Measurements from ENCODE around the gene CPEB4.

Gene CPEB4

GRCh38 chr5:173885054-173885443 lies 3.1 kb upstream of the CPEB4 start:
- Histone ChIP-seq H3K36me3 (ENCODE audit: control insufficient read depth, insufficient read depth, low read length) (no peaks in the 10 kb centered on the region), H3K4me3 (replicated peaks; ENCODE audit: low read depth, low read length) (no peak overlapping the region), H3K27me3 (replicated peaks; ENCODE audit: control insufficient read depth, insufficient read depth, low read length) (no peaks in the 10 kb centered on the region)
- DNase-seq (ENCODE audit: extremely low read depth, insufficient read length) = no peak
- no peak for TF ChIP-seq CTCF (IDR thresholded peaks at IDR 0.05; ENCODE audit: insufficient read depth, low read length, poor library complexity, severe bottlenecking)

DNA sequence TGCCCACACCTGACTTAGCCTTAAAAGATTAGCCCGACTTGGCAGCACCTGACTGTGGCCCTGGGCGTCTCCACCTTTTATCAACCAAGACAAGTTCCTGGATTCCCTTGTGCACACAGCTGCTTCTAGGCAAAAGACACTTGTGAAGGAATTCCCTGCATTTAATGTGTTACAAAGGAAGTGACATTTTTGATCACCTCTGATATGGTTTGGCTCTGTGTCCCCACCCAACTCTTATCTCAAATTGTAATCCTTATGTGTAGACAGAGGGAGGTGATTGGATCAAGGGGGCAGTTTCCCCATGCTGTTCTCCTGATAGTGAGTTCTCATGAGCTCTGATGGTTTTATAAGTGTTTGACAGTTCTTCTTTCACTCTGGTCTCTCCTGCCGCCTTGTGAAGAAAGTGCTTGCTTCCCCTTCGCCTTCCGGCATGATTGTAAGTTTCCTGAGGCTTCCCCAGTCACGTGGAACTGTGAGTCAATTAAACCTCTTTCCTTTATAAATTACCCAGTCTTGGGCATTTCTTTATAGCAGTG lies 2.6 kb upstream of the CPEB4 start:
- TF ChIP-seq CTCF (IDR thresholded peaks at IDR 0.05; ENCODE audit: insufficient read depth, low read length, poor library complexity, severe bottlenecking) = peak; percentile 7
- DNase-seq (ENCODE audit: extremely low read depth, insufficient read length) = no peak
- Histone ChIP-seq H3K36me3 (ENCODE audit: control insufficient read depth, insufficient read depth, low read length) (no peaks in the 10 kb centered on the region), H3K27me3 (replicated peaks; ENCODE audit: control insufficient read depth, insufficient read depth, low read length) (no peaks in the 10 kb centered on the region), H3K4me3 (replicated peaks; ENCODE audit: low read depth, low read length) (no peak overlapping the region)

DNA sequence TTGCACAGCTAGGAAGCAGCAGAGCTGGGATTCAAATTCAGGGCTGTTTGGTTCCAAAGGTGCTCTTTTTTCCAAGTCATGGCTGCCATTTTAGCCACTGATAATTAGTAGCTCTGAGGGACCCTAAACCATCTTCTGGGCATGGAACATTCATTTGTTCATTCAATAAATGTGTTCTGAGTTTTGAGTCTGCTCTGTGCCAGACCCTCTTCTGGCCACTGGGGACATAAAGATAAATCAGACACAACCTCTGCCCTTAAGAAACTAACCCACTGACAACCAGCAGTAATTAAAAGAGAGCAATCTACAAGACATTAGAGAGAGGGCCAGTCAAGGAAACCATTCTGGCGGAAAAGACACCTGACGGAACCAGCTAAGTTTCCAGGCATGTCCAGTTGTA lies 2.0 kb upstream of the CPEB4 start:
- Histone ChIP-seq H3K36me3 (ENCODE audit: control insufficient read depth, insufficient read depth, low read length) (no peaks in the 10 kb centered on the region), H3K27me3 (replicated peaks; ENCODE audit: control insufficient read depth, insufficient read depth, low read length) (no peaks in the 10 kb centered on the region), H3K4me3 (replicated peaks; ENCODE audit: low read depth, low read length) (no peak overlapping the region)
- no peak for TF ChIP-seq CTCF (IDR thresholded peaks at IDR 0.05; ENCODE audit: insufficient read depth, low read length, poor library complexity, severe bottlenecking)
- DNase-seq (ENCODE audit: extremely low read depth, insufficient read length) = no peak

GRCh38 chr5:173888473-173889131 lies 453 bp downstream of the CPEB4 start:
- peak; percentile 4 for TF ChIP-seq CTCF (IDR thresholded peaks at IDR 0.05; ENCODE audit: insufficient read depth, low read length, poor library complexity, severe bottlenecking)
- H3K27me3 ChIP-seq (replicated peaks; ENCODE audit: control insufficient read depth, insufficient read depth, low read length) = no peaks in the 10 kb centered on the region
- DNase-seq (ENCODE audit: extremely low read depth, insufficient read length) = peak; percentile 29
- peak overlapping the region; percentile 92 for H3K4me3 ChIP-seq (replicated peaks; ENCODE audit: low read depth, low read length)
- no peaks in the 10 kb centered on the region for H3K36me3 ChIP-seq (ENCODE audit: control insufficient read depth, insufficient read depth, low read length)

GRCh38 chr5:173890195-173890991 lies 2.2 kb downstream of the CPEB4 start:
- Histone ChIP-seq H3K36me3 (ENCODE audit: control insufficient read depth, insufficient read depth, low read length) (no peaks in the 10 kb centered on the region), H3K4me3 (replicated peaks; ENCODE audit: low read depth, low read length) (peak overlapping the region; percentile 92), H3K27me3 (replicated peaks; ENCODE audit: control insufficient read depth, insufficient read depth, low read length) (no peaks in the 10 kb centered on the region)
- no peak for TF ChIP-seq CTCF (IDR thresholded peaks at IDR 0.05; ENCODE audit: insufficient read depth, low read length, poor library complexity, severe bottlenecking)
- no peak for DNase-seq (ENCODE audit: extremely low read depth, insufficient read length)
